Fibroblast of skin of scalp (primary cell): ENCODE measurements around the gene SLX4IP.
"Not testable (repeated sequence)": the region's sequence is repeated elsewhere in the genome, so short reads cannot be mapped to it uniquely, and the experiment has no call there.

ENCODE experiments used
- DNase-seq: peaks from one replicate; pipeline ENCODE4 v3.0.0-alpha.2; 2013

SLX4IP gene

GRCh38 chr20:10609770-10610169 lies 174.7 kb downstream of the SLX4IP start:
- DNase-seq = peak; percentile 70

GRCh38 chr20:10610251-10610650 lies 175.1 kb downstream of the SLX4IP start:
- DNase-seq = peak; percentile 60

- DNase-seq = peak; percentile 73
Observed at GRCh38 chr20:10611357-10611756, 176.3 kb downstream of the SLX4IP start.

DNA sequence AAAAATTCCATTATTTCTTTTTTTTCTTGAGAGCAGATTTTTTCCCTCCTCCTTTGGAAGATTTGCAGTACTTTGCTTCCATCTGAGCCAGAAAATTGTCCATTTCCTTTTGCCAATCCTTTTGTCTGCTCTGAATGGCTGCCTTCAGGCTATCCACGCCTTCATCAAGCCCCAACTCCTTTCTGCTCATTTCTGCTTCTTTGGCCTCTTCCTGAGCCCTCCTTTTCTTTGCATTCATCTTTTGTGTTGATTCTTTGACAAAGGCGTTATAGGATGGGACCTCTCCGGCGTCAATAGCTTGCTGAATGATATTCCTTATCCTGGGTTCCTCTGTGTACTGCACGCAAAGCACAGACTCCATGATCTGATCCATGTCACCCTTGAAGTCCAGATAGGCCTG lies 178.3 kb downstream of the SLX4IP start:
- DNase-seq = not testable (repeated sequence)

DNA sequence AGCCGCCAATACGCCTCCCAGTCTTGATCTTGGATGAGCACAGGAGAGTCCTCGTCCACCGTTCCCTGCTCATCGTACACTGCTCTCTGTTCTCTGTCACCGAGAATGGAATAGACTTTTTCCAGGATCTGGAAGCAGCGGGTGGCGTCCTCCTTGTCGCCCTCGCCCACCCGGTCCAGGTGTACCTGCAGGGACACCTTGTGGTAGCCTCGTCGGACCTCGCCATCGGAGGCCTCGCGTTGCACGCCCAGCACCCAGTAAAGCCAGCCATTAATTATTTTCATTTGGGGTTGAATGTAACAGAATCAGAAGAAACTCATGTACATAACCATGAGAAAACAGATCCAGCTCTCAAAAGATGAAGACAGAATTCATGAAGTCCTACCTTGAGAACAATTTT lies 178.8 kb downstream of the SLX4IP start:
- DNase-seq = no peak

DNA sequence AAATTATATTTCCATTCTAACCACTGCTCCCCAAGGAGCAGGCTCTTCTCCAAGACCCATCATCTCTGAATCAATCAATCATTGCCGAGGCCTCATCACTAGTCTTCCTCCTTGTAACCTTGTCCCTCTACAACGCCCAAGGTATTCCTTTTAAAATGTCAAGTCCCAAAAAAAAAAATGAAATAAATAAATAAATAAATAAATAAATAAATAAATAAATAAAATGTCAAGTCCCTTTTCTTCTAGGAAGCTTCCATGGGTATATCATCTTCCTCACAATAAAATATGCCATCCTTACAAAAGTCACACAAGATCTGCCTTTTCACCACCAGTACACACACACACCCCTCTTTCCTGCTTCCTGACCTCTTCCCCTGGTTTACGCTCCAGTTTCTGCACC lies 181.1 kb downstream of the SLX4IP start:
- DNase-seq = no peak

GRCh38 chr20:10617549-10618133 lies 182.5 kb downstream of the SLX4IP start:
- DNase-seq = not testable (repeated sequence)

- DNase-seq = peak; percentile 48
Observed at GRCh38 chr20:10618611-10619245, 183.6 kb downstream of the SLX4IP start.

- peak; percentile 97 for DNase-seq
Observed at GRCh38 chr20:10619427-10619826, 184.3 kb downstream of the SLX4IP start.

GRCh38 chr20:10621149-10621548 lies 186.0 kb downstream of the SLX4IP start:
- no peak for DNase-seq

DNA sequence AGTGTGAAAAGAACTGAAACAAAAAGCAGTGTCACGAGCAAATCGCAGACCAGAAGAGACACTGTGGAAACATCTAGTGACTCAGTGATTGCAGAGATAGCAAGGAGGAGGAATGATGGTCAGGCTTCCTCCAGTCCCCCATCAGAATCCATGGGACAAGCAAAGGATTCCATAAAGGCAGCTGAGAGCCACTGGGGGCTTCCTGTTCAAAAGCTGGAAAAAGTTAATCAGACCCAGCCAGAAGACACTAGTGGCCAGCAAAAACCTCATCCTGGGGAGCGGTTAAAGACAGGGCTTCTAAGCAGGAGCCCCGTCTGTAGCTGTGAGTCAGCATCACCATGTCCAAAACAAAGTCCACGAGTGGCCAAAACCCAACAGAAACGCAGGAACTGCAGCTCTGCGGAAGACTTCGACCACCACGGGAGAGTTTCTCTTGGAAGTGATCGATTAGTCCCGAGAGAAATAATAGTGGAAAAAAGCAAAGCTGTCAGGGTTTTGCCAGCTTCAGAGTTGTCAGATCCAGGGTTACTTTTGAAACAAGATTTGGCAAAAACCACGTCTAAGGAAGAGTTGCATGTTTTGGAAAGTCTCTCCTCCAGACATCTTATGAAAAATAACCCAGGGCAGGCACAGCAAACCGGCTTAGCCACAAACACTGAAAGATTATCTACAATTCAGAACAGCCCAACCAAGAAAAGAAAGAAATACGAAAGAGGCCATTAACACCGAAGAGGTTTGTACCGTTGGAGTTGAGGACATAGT lies 187.7 kb downstream of the SLX4IP start:
- DNase-seq = peak; percentile 86

DNA sequence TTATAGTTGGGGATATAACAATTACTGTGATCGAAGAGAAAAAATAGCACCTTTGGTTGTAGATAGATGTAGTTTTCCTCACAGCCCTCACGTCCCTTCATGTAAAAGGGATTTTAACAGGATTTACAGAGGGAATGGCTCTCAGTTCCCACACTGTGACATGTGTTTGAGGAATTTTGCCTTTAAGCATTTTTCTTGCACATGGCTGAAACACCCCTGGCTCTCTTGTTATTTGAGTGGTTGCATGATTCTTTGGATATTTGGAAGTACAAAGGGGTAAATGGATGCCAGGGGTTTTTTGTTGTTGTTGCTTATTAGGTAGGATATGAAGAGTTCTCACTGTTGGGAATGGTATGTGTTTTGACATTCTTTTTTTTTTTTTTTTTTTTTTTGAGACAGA lies 190.5 kb downstream of the SLX4IP start:
- DNase-seq = peak; percentile 86

DNA sequence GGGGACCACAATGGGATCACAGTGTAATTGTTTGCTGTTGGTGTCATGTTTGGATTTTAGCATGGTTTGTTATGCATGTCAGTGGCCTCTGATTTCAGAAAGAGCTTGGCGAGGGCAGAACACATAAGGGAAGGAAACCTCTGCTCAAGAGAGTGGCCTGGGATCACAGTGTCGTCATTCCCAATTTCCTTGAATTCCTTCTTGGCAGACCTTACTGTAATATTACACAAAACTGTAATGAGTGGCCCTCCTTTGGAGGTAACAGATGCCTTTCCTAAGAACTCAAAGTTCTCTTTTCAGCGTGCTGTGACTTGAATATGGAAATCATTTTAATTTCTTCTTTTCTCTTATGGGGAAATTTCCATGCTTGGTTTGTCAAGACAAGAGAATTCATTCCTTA lies 191.8 kb downstream of the SLX4IP start:
- no peak for DNase-seq

DNA sequence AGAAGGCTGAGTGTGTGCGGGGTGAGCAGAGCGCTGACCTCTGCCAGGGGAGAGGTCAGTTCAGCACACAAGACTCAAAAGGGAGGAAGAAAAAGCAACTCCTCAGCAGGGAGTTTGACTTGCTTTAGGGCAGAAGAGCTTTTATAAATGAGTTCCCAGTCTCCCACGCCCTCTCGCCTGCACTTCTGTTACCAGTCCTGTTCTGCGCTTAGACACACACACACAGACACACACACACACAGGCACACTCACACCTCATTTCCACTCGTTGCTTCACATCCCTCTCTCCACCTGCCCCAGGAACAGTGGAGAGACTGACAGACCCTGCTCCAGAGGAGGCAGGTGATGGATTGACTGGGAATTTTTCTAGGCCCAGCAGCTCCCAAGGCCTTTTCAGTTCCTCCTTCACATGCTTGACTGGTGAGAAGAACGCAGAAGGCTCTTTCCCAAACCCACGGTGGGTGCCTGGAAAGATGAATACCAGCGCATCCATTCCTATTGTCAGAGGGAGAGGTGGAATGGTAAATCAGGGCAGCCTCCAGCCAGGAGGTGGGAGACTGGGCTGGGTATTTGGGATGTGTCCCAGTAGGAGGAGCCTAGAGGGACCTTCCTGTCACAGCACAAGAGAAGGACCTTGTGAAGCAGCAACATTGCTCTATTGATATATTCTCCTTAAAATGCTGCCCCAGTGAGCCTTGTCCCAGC lies 195.0 kb downstream of the SLX4IP start:
- DNase-seq = no peak

GRCh38 chr20:10631126-10631525 lies 196.0 kb downstream of the SLX4IP start:
- DNase-seq = no peak

- no peak for DNase-seq
Observed at GRCh38 chr20:10632721-10633509, 197.8 kb downstream of the SLX4IP start.

GRCh38 chr20:10633718-10634117 lies 198.6 kb downstream of the SLX4IP start:
- no peak for DNase-seq

DNA sequence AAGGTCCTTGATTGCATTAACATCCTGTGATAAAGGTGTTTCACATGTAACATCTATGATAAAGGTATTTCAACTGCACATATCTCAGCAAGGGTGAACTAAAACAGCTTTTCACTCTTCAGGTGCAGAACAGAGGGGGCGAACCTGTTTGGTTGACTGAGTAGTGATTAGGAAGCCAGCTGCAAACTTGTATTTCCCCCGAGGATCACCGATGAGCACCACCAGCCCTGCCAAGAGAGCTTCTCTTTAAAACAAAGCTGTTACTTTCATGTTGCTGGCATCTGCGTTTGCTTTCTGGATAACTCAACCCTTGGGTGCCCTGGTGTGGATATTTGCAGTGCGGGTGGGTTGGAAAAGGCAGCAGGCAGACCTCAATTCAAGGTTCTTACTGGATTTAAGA lies 199.1 kb downstream of the SLX4IP start:
- DNase-seq = no peak

DNA sequence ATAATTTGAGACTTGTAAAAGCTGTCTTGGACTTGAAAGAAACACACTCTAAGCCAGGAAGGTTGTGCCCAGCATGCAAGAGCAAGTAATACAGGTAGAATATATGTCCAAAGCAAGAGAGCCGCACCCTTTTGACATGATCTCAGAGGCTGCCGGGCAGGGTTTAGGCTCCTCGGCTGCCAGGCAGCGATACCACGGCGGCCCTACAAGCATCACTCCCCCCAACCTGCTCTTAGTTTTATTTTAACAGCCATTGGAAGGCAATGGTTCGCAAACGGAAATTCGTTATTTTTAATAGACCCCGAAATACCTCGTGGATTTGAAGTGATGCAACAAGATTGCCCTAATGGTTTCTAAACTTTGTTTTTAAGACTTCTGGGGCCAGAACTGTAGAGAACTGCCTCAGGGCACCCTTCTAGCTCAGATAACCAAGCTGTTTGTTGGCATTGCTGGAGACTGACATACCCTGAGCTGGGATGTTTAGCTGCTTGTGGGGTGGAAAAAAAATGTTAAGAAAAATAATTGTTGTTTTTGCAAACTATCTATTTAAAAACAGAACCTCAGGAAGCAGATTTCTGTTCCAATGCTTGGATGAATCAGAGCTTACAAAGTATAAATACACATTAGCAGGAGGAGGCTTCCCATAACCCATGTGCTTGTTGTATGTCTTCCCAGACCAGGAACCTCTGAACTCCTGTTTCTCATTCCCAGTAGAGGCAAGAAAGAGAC lies 199.7 kb downstream of the SLX4IP start:
- peak; percentile 87 for DNase-seq

DNA sequence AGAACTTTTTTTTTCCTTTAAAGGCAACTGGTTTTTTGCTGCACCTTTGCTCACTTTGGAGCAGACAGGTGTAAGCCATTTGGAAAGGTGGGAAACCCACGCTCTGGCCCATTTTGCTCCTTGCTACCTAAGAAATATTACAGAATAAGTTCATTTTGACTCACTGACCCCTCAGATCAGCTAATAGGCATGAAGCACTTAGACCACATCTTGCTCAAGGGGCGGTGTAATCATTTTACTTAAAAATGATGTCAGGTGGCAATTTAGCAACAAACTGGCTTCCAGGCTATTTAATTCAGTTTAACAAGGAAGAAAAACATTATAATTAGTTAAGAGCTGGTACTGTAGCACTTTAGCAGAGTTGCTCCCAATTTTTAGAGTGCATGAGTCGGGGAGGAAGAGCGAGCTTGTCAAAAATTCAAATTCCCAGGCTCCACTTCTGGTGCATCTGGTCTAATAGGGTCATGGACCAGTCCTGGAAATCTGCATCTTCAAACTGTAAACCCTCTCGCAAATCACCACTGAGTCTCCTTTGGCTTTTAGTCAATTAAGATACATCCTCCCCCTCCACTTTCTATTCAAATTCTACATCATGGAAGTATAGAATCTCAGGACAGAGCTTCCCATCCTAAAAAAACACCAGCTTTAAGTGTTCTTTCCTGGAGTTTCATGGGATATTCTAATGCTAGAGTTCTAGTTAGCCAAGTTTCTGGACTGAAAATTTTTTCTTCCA lies 200.5 kb downstream of the SLX4IP start:
- no peak for DNase-seq

- peak; percentile 86 for DNase-seq
Observed at GRCh38 chr20:10636326-10636818, 201.3 kb downstream of the SLX4IP start.
